GM21528 (cell line): ENCODE data around the gene PSD4.

ENCODE experiments used
- ATAC-seq: cut with Tn5 transposase; IDR thresholded peaks from one replicate; pipeline ENCODE4 v1.9.1; 2021; ENCODE audit warnings: mild to moderate bottlenecking, moderate library complexity; ENCODE audit not compliant: unreplicated experiment, low FRiP score

The PSD4 gene

GRCh38 chr2:113173542-113174375 is at the start of gene PSD4:
Gene PSD4, plus strand, starts transcription at chr2:113173971. Its CDS starts 8,486 bp downstream, at chr2:113182457.
- peak; percentile 83 for ATAC-seq

- peak; percentile 56 for ATAC-seq
These were observed 49.4 kb upstream of the PSD4 start for GRCh38 chr2:113124181-113124961.

DNA sequence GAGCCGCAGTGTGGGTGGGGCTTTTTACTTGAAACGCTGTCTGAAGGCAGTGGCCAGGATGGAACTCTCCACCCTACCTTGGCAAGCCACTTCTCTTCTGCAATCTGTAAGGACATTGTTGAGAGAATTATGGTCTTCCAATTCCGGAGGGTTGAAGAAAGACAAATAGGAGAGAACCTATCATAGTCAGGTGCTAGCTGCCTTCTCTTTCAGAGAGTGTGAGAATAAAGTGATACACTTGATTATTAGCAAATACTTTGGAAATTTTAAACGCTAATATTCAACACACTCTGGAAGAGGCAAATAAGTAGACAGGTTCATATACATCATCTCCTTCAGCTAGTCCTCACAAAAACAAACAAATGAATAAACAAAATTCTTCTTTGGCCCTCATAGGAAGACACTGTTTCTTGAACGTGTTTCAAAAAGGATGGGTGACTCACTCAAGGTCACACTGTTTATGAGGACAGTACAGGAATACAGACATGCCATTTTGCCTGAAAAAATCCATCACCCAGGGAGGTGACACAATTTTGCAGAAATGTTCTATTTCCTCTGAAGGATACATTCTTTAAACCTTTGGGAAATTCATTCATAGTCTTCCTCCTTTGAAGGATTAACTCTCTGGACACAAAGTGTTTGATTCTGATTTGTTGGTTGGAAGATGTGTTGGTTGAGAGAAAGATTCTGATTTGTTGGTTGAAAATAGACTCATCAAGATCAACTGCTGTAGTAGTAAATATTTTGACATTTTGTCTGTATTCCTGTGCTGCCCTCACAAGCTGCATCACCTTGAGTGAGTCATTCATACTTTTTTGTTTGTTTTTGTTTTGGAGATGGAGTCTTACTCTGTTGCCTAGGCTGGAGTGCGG is 48.6 kb upstream of the PSD4 start:
- no peak for ATAC-seq

DNA sequence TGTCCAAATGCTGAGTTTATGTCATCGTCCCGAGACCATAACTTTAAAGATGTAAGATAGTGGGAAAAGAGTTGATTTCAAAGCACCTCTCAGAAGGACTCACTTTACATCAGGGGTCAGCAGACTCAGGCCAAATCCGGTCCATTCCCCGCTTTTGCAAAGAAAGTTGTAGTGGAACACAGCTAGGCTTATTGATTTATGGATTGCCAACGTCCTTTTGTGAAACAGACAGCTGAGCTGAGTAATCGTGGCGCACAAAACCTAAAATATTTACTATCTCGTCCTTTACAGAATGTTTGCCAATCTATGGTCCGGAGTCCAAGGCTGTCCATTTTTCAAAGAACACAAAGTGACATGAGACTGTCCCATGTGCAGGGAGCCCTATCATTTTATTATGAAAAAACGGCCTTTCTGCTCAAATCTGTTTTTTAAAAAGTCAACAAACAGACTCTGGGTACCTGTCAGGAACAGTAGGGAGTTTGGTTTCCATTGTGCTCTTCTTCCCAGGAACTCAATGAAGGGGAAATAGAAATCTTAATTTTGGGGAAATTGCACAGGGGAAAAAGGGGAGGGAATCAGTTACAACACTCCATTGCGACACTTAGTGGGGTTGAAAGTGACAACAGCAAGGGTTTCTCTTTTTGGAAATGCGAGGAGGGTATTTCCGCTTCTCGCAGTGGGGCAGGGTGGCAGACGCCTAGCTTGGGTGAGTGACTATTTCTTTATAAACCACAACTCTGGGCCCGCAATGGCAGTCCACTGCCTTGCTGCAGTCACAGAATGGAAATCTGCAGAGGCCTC is 46.7 kb upstream of the PSD4 start, which contains the start of gene IL1RN:
IL1RN (plus strand) TSS at position 754 of the 801 bp plus-strand sequence; CDS start at position 781, 27 bp downstream.
- ATAC-seq = no peak

- ATAC-seq = no peak
These were observed 45.9 kb upstream of the PSD4 start for GRCh38 chr2:113127646-113128570.

- ATAC-seq = no peak
These were observed 44.2 kb upstream of the PSD4 start for GRCh38 chr2:113129519-113130078.

- no peak for ATAC-seq
These were observed 42.2 kb upstream of the PSD4 start for GRCh38 chr2:113131352-113132185.

GRCh38 chr2:113132414-113133021 is 41.3 kb upstream of the PSD4 start:
- no peak for ATAC-seq

GRCh38 chr2:113133704-113134598 is 39.8 kb upstream of the PSD4 start:
- no peak for ATAC-seq

GRCh38 chr2:113134717-113135116 is 39.1 kb upstream of the PSD4 start:
- ATAC-seq = no peak

GRCh38 chr2:113135317-113135716 is 38.5 kb upstream of the PSD4 start:
- ATAC-seq = no peak

GRCh38 chr2:113136828-113137775 is 36.7 kb upstream of the PSD4 start:
- ATAC-seq = no peak

DNA sequence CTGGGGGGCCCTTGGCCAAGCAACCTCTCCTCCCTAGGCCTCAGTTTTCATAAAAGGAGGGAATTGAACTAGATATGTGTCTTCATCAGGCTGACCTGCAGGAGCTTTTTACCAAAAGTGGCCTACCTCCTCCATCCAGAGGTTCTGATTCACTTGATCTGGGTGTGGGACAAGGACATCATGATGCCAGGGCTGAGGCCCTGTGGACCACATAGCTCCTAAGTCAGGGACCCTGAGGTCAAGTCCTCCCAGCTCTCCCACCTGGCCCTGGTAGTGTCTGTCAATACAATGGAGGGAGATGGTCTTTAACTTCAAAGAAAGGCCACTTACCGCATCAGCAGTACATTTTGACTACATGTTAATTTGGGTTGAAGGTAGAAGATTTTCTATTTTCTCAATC is 35.9 kb upstream of the PSD4 start:
- ATAC-seq = no peak

GRCh38 chr2:113138428-113139322 is 35.1 kb upstream of the PSD4 start:
- no peak for ATAC-seq
